Ascending aorta (tissue), 2 donors: Measurements from ENCODE around the gene MT4. TPM values are rescaled to one million over a fixed set of nuclear protein-coding genes. Genes with fewer than 3 reads are reported as not detected.

ENCODE experiments used
- DNase-seq, 2 donors: peaks; one replicate each; pipeline ENCODE4 v3.0.0-alpha.2; 2019; ENCODE audit warnings: low spot score in 2 of 2
- H3K27ac ChIP-seq, 2 donors: fragments of 200-600 bp; sonication (generic); one replicate each; pipeline ENCODE4 v1.5.1; 2016 to 2017; ENCODE audit warnings: mild to moderate bottlenecking in 1 of 2
- H3K27me3 ChIP-seq: fragments of 200-600 bp; sonication (generic); one replicate; pipeline ENCODE4 v1.5.1; 2017
- H3K36me3 ChIP-seq, 2 donors: fragments of 200-600 bp; sonication (generic); one replicate each; pipeline ENCODE4 v1.5.1; 2016
- H3K4me1 ChIP-seq, 2 donors: fragments of 200-600 bp; sonication (generic); one replicate each; pipeline ENCODE4 v1.5.1; 2016 to 2017; ENCODE audit warnings: mild to moderate bottlenecking in 1 of 2
- H3K4me3 ChIP-seq, 2 donors: fragments of 200-600 bp; sonication (generic); one replicate each; pipeline ENCODE4 v1.5.1; 2016 to 2017; ENCODE audit warnings: mild to moderate bottlenecking in 1 of 2
- H3K9me3 ChIP-seq, 2 donors: fragments of 200-600 bp; sonication (generic); one replicate each; pipeline ENCODE4 v1.5.1; 2016
- intact Hi-C: fragments of 100-400 bp; cut with DNase I; formaldehyde crosslinking; loops from one replicate; pipeline ENCODE4 v1.15.1; 2023
- total RNA-seq: library from RNA; depleted of rRNA; stranded (reverse); fragments of >200 nt; gene quantifications from one replicate; pipeline ENCODE4 v1.1.0, GENCODE V29; 2016
- TF ChIP-seq, protein P1 (sequence below), 3 experiments: fragments of 200-600 bp in 2 of 3; fragments of 450-650 bp in 1 of 3; sonication (generic) in 2 of 3; IDR thresholded peaks; one replicate each; pipeline ENCODE4 v1.5.1; 2016 to 2019; ENCODE audit warnings: antibody characterized with exemption in 3 of 3, mild to moderate bottlenecking in 1 of 3, moderate library complexity in 1 of 3

Gene MT4
- total RNA-seq, 1 donor from 2014 or later: not detected

DNA sequence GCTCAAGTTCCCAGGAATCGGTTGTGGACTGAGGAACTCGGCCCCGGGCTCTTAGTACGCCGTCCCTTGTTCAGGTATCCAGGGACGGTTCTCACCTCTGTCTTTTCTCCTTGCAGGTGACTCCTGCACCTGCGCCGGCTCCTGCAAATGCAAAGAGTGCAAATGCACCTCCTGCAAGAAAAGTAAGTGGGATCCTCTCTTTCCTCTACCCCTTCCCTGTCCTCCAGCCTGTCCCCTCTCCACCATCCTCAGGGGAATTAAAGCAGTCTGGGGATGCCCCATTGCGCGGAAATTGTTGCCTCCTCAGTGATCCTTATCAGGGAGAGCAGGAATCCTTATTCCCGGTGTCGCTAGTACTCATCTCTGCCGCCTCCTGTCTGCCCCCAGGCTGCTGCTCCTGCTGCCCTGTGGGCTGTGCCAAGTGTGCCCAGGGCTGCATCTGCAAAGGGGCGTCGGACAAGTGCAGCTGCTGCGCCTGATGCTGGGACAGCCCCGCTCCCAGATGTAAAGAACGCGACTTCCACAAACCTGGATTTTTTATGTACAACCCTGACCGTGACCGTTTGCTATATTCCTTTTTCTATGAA is 44.1 kb downstream of the MT4 start:
- DNase-seq: no peak
- intact Hi-C loops: loop anchor here (1.0 to 5.0 kb wide), 5 partner anchors 16 to 323 kb away; partner anchors contain the start of genes HERPUD1, MT1A, MT1E and MT1X
- Histone ChIP-seq H3K27me3 (no peaks in the 10 kb centered on the region), H3K9me3 (no peaks in the 10 kb centered on the region), H3K4me3 (peak overlapping the region; percentile 51 to 70), H3K27ac (peak overlapping the region; percentile 87 to 92), H3K36me3 (no peaks in the 10 kb centered on the region), H3K4me1 (peaks cover 11 to 35% of the 10 kb centered on the region in 2 donors)
- TF ChIP-seq, protein P1, sequence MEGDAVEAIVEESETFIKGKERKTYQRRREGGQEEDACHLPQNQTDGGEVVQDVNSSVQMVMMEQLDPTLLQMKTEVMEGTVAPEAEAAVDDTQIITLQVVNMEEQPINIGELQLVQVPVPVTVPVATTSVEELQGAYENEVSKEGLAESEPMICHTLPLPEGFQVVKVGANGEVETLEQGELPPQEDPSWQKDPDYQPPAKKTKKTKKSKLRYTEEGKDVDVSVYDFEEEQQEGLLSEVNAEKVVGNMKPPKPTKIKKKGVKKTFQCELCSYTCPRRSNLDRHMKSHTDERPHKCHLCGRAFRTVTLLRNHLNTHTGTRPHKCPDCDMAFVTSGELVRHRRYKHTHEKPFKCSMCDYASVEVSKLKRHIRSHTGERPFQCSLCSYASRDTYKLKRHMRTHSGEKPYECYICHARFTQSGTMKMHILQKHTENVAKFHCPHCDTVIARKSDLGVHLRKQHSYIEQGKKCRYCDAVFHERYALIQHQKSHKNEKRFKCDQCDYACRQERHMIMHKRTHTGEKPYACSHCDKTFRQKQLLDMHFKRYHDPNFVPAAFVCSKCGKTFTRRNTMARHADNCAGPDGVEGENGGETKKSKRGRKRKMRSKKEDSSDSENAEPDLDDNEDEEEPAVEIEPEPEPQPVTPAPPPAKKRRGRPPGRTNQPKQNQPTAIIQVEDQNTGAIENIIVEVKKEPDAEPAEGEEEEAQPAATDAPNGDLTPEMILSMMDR (IDR thresholded peaks at IDR 0.05): no peak

DNA sequence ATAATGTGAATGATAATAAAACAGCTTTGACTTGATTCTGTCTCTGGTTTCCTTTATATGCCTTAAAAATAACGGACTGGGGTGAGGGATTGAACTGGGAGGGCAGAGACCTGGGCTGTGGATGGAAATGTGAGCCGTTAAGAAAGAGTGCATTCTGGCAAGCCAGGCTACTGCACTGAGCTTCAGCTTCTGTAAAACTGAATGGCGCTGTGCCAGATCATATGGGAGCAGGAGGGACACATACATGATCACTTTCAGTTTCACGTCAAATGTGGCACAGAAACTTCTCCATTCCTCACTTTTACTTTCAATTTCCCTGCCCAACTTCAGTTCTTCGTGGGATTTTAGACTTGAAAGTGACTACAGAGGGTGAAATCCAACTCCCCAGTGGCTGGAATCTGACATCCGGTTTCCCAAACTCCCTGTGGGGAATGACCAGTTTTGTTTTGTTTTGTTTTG is 44.6 kb downstream of the MT4 start:
- Histone ChIP-seq H3K4me1 (peaks cover 11 to 35% of the 10 kb centered on the region in 2 donors), H3K36me3 (no peaks in the 10 kb centered on the region)
- intact Hi-C loops: loop anchor here (2.0 to 5.0 kb wide), 3 partner anchors 73 to 323 kb away; partner anchors contain the start of genes HERPUD1, MT1X, NUDT21 and OGFOD1

DNA sequence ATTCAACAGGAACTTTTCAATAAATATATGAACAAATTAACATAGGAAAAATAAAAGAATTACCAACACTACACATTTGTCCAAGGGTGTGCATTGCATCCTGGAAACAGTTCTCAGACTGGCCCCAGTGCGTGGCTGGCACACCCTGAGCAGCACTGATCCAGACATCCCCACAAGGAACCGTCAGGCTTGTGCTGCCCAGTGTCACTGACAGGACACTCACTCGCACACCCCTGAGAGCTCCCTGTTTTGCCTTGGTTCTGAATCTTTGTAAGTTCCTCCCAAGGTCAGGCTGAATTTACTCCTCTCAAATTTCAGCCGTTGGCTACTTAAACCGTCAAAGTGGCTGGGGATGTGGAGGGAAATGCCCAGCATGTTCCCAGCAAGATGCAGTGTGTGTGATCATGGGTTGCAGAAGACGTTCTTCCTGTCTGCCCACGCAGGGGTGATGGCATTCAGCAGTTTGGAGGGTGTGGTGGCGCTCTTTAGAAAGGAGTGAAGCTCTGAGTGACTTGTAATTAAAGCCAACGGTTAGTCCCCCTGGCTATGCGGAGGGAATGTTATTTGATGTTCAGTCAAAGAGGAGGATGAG is 45.2 kb downstream of the MT4 start:
- intact Hi-C loops: no loop called here
- Histone ChIP-seq H3K27ac (peak overlapping the region; percentile 87 to 92), H3K36me3 (no peaks in the 10 kb centered on the region), H3K4me1 (peaks cover 11 to 35% of the 10 kb centered on the region in 2 donors), H3K4me3 (peak overlapping the region; percentile 51 to 70), H3K9me3 (no peaks in the 10 kb centered on the region), H3K27me3 (no peaks in the 10 kb centered on the region)
- TF ChIP-seq, protein P1 (IDR thresholded peaks at IDR 0.05): no peak
- DNase-seq: peak in 1 of 2 donors; percentile 89

More for the DNA sequence above, 44.6 kb downstream of the MT4 start:
- Histone ChIP-seq H3K27me3 (no peaks in the 10 kb centered on the region), H3K4me3 (peak overlapping the region; percentile 51 to 70), H3K27ac (peak overlapping the region; percentile 87 to 92), H3K9me3 (no peaks in the 10 kb centered on the region)
- TF ChIP-seq, protein P1 (IDR thresholded peaks at IDR 0.05): no peak
- DNase-seq: peak in 1 of 2 donors; percentile 86

DNA sequence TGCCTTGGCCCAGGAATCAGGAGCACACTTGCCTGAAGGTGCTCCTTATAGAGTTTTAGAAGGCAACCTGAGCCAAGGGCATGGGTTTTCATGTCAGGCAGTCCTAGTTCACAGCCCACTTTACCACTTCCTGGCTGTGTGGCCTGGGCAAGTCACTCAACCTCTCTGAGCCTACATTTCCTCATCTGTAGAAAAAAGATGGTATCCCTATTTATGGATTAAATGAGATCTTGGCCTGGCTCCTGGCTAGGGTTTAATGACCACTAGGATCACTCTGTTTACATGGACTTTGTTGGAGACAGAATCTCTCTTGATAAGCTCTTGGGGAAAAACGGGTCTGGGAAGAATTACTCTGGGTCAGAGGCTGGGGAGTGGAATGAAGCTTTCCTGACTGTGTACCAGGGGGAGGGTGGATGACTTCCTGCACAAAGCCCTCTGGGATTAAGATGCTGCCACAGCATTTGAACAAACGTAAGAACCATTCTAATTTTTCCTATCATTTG is 45.8 kb downstream of the MT4 start:
- Histone ChIP-seq H3K27me3 (no peaks in the 10 kb centered on the region), H3K9me3 (no peaks in the 10 kb centered on the region), H3K27ac (peak overlapping the region; percentile 87 to 92), H3K4me1 (peaks cover 11 to 35% of the 10 kb centered on the region in 2 donors), H3K4me3 (peak overlapping the region; percentile 51 to 70), H3K36me3 (no peaks in the 10 kb centered on the region)
- intact Hi-C loops: no loop called here
- TF ChIP-seq, protein P1 (IDR thresholded peaks at IDR 0.05): no peak
- no peak for DNase-seq

DNA sequence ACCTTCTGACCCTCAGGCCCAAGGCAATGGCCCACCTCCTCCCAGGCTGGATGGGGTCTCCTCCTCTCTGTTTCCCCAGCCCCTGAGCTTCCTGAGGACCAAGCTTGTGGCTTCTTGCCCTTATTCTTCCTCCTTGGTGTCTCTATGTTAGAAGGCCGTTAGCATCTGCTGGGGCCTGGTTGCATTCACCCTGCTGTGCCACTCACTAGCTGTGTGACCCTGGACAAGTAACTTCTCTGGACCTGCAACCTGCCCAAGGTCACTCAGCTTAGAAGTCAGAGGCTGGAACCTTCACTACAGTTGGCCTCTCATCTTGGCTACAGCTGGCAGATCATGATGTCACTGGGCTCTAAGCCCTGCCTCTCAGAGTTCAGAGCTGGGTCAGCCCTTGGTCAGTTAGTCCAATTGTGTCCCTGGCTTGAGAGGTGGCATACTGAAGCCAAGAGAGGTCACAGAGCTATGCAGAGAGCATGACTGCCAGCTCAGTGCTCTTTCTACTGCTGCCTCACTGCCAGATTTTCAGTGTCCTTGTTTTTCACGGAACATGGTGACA is 46.5 kb downstream of the MT4 start:
- TF ChIP-seq, protein P1 (IDR thresholded peaks at IDR 0.05): no peak
- Histone ChIP-seq H3K27me3 (no peaks in the 10 kb centered on the region), H3K36me3 (no peaks in the 10 kb centered on the region), H3K27ac (peak overlapping the region; percentile 87 to 92), H3K4me1 (peaks cover 11 to 35% of the 10 kb centered on the region in 2 donors), H3K4me3 (no peak overlapping the region), H3K9me3 (no peaks in the 10 kb centered on the region)
- intact Hi-C loops: no loop called here
- peak in 1 of 2 donors; percentile 95 for DNase-seq
